C4-2B (cell line): ENCODE measurements around the gene IGFBP4.

ENCODE experiments used
- ZFX ChIP-seq: fragments of 450-650 bp; IDR thresholded peaks from 2 replicates; pipeline ENCODE4 v1.6.1; 2017
- TF ChIP-seq, protein P1 (sequence below): fragments of 450-650 bp; conservative IDR thresholded peaks from 2 replicates; pipeline ENCODE4 v1.5.1; 2017; ENCODE audit warnings: mild to moderate bottlenecking

DNA sequence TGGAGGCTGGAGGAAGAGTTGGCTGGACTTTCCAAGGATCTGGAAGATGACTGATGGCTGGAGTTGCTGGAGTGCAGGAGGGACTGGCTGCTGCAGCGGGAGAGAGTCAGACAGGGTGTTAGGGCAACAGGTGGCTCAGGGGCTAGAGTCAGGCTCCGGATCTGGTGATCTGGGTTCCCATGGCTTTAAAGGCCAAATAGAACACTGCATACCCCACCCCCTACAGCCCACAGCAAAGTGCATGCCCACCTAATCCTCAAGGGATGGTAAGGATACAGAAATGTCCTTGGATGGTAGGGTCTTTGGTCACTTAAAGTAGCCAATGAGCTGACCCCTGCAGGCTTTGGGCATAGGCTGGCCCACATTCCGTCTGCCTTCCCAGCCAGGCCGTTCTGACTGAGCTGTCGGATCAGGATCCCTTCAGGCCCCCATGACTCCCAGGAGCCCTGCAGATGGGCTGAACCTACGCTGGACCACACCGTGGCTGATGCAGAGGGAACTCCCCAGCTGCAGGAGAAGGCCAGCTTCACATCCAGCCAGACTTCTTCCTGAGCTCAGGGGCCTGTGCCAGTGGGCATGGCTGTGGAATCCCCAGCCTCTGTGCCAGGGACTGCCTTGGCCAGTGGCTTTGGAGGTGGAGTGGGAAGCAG, 44.2 kb downstream of the IGFBP4 start:
- TF ChIP-seq, protein P1, sequence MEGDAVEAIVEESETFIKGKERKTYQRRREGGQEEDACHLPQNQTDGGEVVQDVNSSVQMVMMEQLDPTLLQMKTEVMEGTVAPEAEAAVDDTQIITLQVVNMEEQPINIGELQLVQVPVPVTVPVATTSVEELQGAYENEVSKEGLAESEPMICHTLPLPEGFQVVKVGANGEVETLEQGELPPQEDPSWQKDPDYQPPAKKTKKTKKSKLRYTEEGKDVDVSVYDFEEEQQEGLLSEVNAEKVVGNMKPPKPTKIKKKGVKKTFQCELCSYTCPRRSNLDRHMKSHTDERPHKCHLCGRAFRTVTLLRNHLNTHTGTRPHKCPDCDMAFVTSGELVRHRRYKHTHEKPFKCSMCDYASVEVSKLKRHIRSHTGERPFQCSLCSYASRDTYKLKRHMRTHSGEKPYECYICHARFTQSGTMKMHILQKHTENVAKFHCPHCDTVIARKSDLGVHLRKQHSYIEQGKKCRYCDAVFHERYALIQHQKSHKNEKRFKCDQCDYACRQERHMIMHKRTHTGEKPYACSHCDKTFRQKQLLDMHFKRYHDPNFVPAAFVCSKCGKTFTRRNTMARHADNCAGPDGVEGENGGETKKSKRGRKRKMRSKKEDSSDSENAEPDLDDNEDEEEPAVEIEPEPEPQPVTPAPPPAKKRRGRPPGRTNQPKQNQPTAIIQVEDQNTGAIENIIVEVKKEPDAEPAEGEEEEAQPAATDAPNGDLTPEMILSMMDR: no peak
- no peak for TF ChIP-seq ZFX
